ENCODE results near the gene STN1.

STN1 gene

DNA sequence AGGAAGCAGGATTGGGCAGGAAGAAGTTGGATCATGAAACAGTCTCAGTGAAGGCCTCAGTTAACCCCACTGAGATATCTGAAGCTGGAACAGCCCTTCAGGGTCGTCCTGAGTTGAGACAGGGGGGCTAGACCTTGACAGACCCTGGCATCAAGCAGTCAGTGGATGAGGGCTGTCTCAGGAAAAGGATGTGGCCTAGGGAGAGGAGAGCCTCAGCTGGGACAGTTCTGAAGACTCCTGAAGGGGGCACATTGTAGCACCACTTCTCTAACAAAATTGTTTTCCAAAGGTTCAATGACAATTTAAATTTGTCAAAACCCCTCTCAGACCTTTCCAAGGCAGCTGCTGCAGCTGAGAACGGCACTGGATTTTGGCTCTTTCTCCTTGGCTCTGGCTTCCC lies 33.2 kb upstream of the STN1 start:
- H3K4me3 ChIP-seq (ENCODE audit: low read length), result no peak overlapping the region
- H3K9ac ChIP-seq (ENCODE audit: low read length), result no peak overlapping the region
- no peaks in the 10 kb centered on the region for H3K4me1 ChIP-seq (ENCODE audit: low read length)
- no peak overlapping the region for H2AFZ ChIP-seq (ENCODE audit: low read depth, low read length)
- TF ChIP-seq, protein P1, sequence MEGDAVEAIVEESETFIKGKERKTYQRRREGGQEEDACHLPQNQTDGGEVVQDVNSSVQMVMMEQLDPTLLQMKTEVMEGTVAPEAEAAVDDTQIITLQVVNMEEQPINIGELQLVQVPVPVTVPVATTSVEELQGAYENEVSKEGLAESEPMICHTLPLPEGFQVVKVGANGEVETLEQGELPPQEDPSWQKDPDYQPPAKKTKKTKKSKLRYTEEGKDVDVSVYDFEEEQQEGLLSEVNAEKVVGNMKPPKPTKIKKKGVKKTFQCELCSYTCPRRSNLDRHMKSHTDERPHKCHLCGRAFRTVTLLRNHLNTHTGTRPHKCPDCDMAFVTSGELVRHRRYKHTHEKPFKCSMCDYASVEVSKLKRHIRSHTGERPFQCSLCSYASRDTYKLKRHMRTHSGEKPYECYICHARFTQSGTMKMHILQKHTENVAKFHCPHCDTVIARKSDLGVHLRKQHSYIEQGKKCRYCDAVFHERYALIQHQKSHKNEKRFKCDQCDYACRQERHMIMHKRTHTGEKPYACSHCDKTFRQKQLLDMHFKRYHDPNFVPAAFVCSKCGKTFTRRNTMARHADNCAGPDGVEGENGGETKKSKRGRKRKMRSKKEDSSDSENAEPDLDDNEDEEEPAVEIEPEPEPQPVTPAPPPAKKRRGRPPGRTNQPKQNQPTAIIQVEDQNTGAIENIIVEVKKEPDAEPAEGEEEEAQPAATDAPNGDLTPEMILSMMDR (IDR thresholded peaks at IDR 0.05; ENCODE audit: low read depth, low read length), result no peak
- no peak for TF ChIP-seq EZH2phosphoT487 (IDR thresholded peaks at IDR 0.05; ENCODE audit: low read depth)
- no peaks in the 10 kb centered on the region for H3K36me3 ChIP-seq (replicated peaks; ENCODE audit: low read depth, low read length)
- no peak overlapping the region for H3K27ac ChIP-seq (ENCODE audit: low read length)
- H3K4me2 ChIP-seq (ENCODE audit: low read length), result no peak overlapping the region
- no peaks in the 10 kb centered on the region for H3K79me2 ChIP-seq (ENCODE audit: low read length)
- no peaks in the 10 kb centered on the region for H4K20me1 ChIP-seq (ENCODE audit: insufficient read depth, low read length)
- H3K9me3 ChIP-seq (ENCODE audit: insufficient read depth, low read length), result no peaks in the 10 kb centered on the region
- H3K27me3 ChIP-seq (ENCODE audit: low read depth, low read length), result no peaks in the 10 kb centered on the region

DNA sequence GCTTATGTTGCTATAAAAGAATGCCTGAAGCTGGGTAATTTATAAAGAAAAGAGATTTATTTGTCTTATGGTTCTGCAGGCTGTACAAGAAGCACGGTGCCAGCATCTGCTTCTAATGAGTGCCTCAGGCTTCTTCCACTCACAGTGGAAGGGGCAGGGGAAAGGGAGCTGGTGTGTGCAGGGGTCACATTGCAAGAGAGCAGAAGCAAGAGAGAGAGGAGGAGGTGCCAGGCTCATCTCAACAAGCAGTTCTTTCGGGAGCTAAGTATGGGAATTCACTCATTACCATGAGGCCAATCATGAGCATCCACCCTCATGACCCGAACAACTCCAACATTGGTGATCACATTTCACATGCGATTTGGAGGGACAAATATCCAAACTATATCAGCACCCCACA lies 31.7 kb upstream of the STN1 start:
- Histone ChIP-seq H3K9me3 (ENCODE audit: insufficient read depth, low read length) (no peaks in the 10 kb centered on the region), H3K4me1 (ENCODE audit: low read length) (no peaks in the 10 kb centered on the region), H4K20me1 (ENCODE audit: insufficient read depth, low read length) (no peaks in the 10 kb centered on the region), H3K36me3 (replicated peaks; ENCODE audit: low read depth, low read length) (no peaks in the 10 kb centered on the region), H3K9ac (ENCODE audit: low read length) (no peak overlapping the region), H3K4me2 (ENCODE audit: low read length) (no peak overlapping the region), H2AFZ (ENCODE audit: low read depth, low read length) (no peak overlapping the region), H3K27ac (ENCODE audit: low read length) (no peak overlapping the region), H3K4me3 (ENCODE audit: low read length) (no peak overlapping the region), H3K79me2 (ENCODE audit: low read length) (no peaks in the 10 kb centered on the region), H3K27me3 (ENCODE audit: low read depth, low read length) (no peaks in the 10 kb centered on the region)
- TF ChIP-seq EZH2phosphoT487 (IDR thresholded peaks at IDR 0.05; ENCODE audit: low read depth), result no peak
- TF ChIP-seq, protein P1 (IDR thresholded peaks at IDR 0.05; ENCODE audit: low read depth, low read length), result no peak

DNA sequence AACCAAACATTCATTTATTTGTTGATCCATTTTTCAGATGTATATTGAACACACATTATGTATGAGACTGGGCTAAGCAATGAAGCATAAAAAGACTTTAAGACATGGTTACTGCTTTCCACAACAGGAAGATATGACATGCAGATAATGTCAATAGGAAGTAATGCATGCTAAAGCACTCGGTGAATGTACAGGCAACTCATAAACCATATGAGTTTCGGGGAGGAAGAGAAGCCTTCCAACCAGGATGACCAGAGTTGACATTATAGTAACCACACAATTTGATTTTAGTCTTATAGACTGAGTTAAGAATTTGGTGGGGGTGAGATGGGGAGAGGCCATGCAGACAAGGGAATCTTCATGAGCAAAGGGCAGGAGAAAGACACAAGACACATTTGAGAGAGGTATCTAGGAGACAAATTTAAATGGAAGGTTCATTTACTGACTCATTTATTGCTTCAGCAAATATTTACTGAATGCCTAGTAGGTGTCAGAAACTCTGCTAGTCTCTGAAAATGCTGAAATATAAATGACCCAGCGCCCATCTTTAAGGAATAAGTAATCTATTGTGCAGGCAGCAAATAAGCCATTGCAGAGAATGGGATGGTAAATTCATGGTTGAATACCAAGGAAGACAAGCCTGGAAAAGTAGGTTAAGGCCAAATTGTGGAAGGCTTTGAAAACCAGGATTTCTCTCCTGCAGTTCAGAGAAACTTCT lies 30.0 kb upstream of the STN1 start:
- Histone ChIP-seq H3K9ac (ENCODE audit: low read length) (no peak overlapping the region), H3K27ac (ENCODE audit: low read length) (no peak overlapping the region), H2AFZ (ENCODE audit: low read depth, low read length) (no peak overlapping the region), H3K4me2 (ENCODE audit: low read length) (no peak overlapping the region), H3K4me3 (ENCODE audit: low read length) (no peak overlapping the region), H3K36me3 (replicated peaks; ENCODE audit: low read depth, low read length) (no peaks in the 10 kb centered on the region), H4K20me1 (ENCODE audit: insufficient read depth, low read length) (no peaks in the 10 kb centered on the region), H3K27me3 (ENCODE audit: low read depth, low read length) (no peaks in the 10 kb centered on the region), H3K4me1 (ENCODE audit: low read length) (no peaks in the 10 kb centered on the region), H3K9me3 (ENCODE audit: insufficient read depth, low read length) (no peaks in the 10 kb centered on the region), H3K79me2 (ENCODE audit: low read length) (no peaks in the 10 kb centered on the region)
- TF ChIP-seq, protein P1 (IDR thresholded peaks at IDR 0.05; ENCODE audit: low read depth, low read length), result no peak
- TF ChIP-seq EZH2phosphoT487 (IDR thresholded peaks at IDR 0.05; ENCODE audit: low read depth), result no peak

DNA sequence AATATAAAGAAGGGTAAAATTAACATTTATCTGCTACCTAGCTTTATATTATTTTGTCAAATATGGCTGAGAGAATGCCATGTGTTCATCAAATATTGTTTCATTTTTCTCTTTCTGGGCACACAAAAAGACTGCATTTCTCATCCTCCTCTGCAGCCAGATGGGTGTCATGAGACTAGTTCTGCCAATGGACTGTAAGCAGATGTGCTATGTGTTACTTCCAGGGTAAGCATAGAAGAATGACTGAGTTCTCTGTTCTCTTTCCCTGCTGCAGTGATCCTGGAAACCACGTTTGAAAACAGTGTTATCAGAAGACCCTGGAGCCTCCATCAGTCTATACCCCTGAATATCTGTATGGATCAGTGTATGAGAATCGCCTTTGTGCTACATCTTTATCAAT lies 24.9 kb upstream of the STN1 start:
- Histone ChIP-seq H3K9ac (ENCODE audit: low read length) (no peak overlapping the region), H3K9me3 (ENCODE audit: insufficient read depth, low read length) (no peaks in the 10 kb centered on the region), H3K36me3 (replicated peaks; ENCODE audit: low read depth, low read length) (no peaks in the 10 kb centered on the region), H3K4me3 (ENCODE audit: low read length) (no peak overlapping the region), H3K4me2 (ENCODE audit: low read length) (no peak overlapping the region), H2AFZ (ENCODE audit: low read depth, low read length) (no peak overlapping the region), H3K79me2 (ENCODE audit: low read length) (no peaks in the 10 kb centered on the region), H3K27me3 (ENCODE audit: low read depth, low read length) (no peaks in the 10 kb centered on the region), H3K27ac (ENCODE audit: low read length) (no peak overlapping the region), H4K20me1 (ENCODE audit: insufficient read depth, low read length) (no peaks in the 10 kb centered on the region), H3K4me1 (ENCODE audit: low read length) (no peaks in the 10 kb centered on the region)
- no peak for TF ChIP-seq EZH2phosphoT487 (IDR thresholded peaks at IDR 0.05; ENCODE audit: low read depth)
- TF ChIP-seq, protein P1 (IDR thresholded peaks at IDR 0.05; ENCODE audit: low read depth, low read length), result no peak

Data from OCI-LY3 (cell line).